Neural cell (in vitro differentiated cells): ENCODE data around the gene NOD2. TPM values are rescaled to one million over a fixed set of nuclear protein-coding genes. Genes with fewer than 3 reads are reported as not detected.

ENCODE experiments used
- H2AFZ ChIP-seq: fragments of 200-600, 300-800 bp; sonication (generic), shearing (Covaris generic); 2 replicates; pipeline ENCODE4 v1.6.0; 2014; ENCODE audit warnings: low read depth, mild to moderate bottlenecking, antibody characterized with exemption, low read length, moderate library complexity
- H3F3A ChIP-seq: fragments of 200-600 bp; shearing (Covaris generic); 2 replicates; pipeline ENCODE4 v1.6.1; 2016; ENCODE audit warnings: mild to moderate bottlenecking, moderate library complexity, mixed read lengths, antibody characterized with exemption, low read length; ENCODE audit not compliant: insufficient read depth, poor library complexity, severe bottlenecking
- H3K27ac ChIP-seq: fragments of 200-600, 300-800 bp; sonication (generic), shearing (Covaris generic); 2 replicates; pipeline ENCODE4 v1.5.1; 2014; ENCODE audit warnings: mild to moderate bottlenecking, low read length, moderate library complexity
- H3K27me3 ChIP-seq: fragments of 300-800, 200-600 bp; sonication (generic), shearing (Covaris generic); 2 replicates; pipeline ENCODE4 v1.6.0; 2014; ENCODE audit warnings: mild to moderate bottlenecking, low read depth, low read length, moderate library complexity; ENCODE audit not compliant: insufficient read depth
- H3K36me3 ChIP-seq: fragments of 300-800, 200-600 bp; sonication (generic), shearing (Covaris generic); 2 replicates; pipeline ENCODE4 v1.5.1; 2014; ENCODE audit warnings: mild to moderate bottlenecking, antibody characterized with exemption, low read length, moderate library complexity; ENCODE audit not compliant: insufficient read depth
- H3K4me2 ChIP-seq: fragments of 300-800, 200-600 bp; sonication (generic), shearing (Covaris generic); 2 replicates; pipeline ENCODE4 v1.6.0; 2014; ENCODE audit warnings: mild to moderate bottlenecking, low read length
- H3K4me3 ChIP-seq: fragments of 300-800, 200-600 bp; sonication (generic), shearing (Covaris generic); 2 replicates; pipeline ENCODE4 v1.5.1; 2014; ENCODE audit warnings: mild to moderate bottlenecking, low read length, moderate library complexity
- H3K79me2 ChIP-seq: fragments of 200-600 bp; shearing (Covaris generic); replicated peaks from 2 replicates; pipeline ENCODE4 v1.6.0; 2014; ENCODE audit warnings: mild to moderate bottlenecking, low read length, moderate library complexity; ENCODE audit not compliant: insufficient read depth
- H3K9ac ChIP-seq: fragments of 300-800, 200-600 bp; sonication (generic), shearing (Covaris generic); 2 replicates; pipeline ENCODE4 v1.6.1; 2016; ENCODE audit warnings: mild to moderate bottlenecking, low read length, mixed read lengths
- H3K9me2 ChIP-seq: fragments of 200-600 bp; shearing (Covaris generic); 2 replicates; pipeline ENCODE4 v1.6.1; 2016; ENCODE audit warnings: mild to moderate bottlenecking, low read length, mixed read lengths; ENCODE audit not compliant: insufficient read depth
- H3K9me3 ChIP-seq: fragments of 200-600, 300-800 bp; sonication (generic), shearing (Covaris generic); 2 replicates; pipeline ENCODE4 v1.6.1; 2016; ENCODE audit warnings: mild to moderate bottlenecking, mixed run types, low read length, moderate library complexity, mixed read lengths
- H4K20me1 ChIP-seq: fragments of 200-600 bp; shearing (Covaris generic); 2 replicates; pipeline ENCODE4 v1.6.1; 2016; ENCODE audit warnings: mild to moderate bottlenecking, mixed run types; ENCODE audit not compliant: insufficient read depth
- CTCF ChIP-seq: fragments of 450-650 bp; IDR thresholded peaks from 2 replicates; pipeline ENCODE4 v1.5.1; 2014; ENCODE audit warnings: antibody characterized with exemption, mild to moderate bottlenecking, moderate library complexity; ENCODE audit not compliant: poor library complexity, severe bottlenecking
- EP300 ChIP-seq: fragments of 450-650 bp; conservative IDR thresholded peaks from 2 replicates; pipeline ENCODE4 v1.6.1; 2014; ENCODE audit warnings: antibody characterized with exemption, mild to moderate bottlenecking, moderate library complexity; ENCODE audit not compliant: poor library complexity, severe bottlenecking
- EZH2 ChIP-seq: fragments of 200-600, 300-800 bp; shearing (Covaris generic), sonication (generic); IDR thresholded peaks from 2 replicates; pipeline ENCODE4 v1.6.1; 2014; ENCODE audit warnings: antibody characterized with exemption, low read length, borderline replicate concordance, mild to moderate bottlenecking; ENCODE audit not compliant: insufficient read depth, poor library complexity, severe bottlenecking
- MXI1 ChIP-seq: fragments of 450-650 bp; conservative IDR thresholded peaks from 2 replicates; pipeline ENCODE4 v1.6.1; 2014; ENCODE audit warnings: antibody characterized with exemption, mild to moderate bottlenecking; ENCODE audit not compliant: poor library complexity, severe bottlenecking
- RAD21 ChIP-seq: fragments of 450-650 bp; conservative IDR thresholded peaks from 2 replicates; pipeline ENCODE4 v1.6.1; 2014; ENCODE audit warnings: antibody characterized with exemption, mild to moderate bottlenecking, moderate library complexity
- REST ChIP-seq: IDR thresholded peaks from 2 replicates; pipeline ENCODE4 v1.6.1; 2012; ENCODE audit warnings: borderline replicate concordance
- SMC3 ChIP-seq: fragments of 450-650 bp; conservative IDR thresholded peaks from 2 replicates; pipeline ENCODE4 v1.6.1; 2014; ENCODE audit warnings: antibody characterized with exemption, mild to moderate bottlenecking, moderate library complexity; ENCODE audit not compliant: poor library complexity
- TAF1 ChIP-seq: IDR thresholded peaks from 2 replicates; pipeline ENCODE4 v1.6.1; 2012; ENCODE audit warnings: low read depth
- polyA plus RNA-seq: library from polyadenylated mRNA; depleted of rRNA; stranded (reverse); fragments of >200 nt; gene quantifications from 2 replicates; pipeline ENCODE4 v1.2.3, GENCODE V29; 2014

Gene NOD2
- polyA plus RNA-seq, 1 donor from 2014 or later: not detected

GRCh38 chr16:50694206-50694605 is 800 bp downstream of the NOD2 start:
- TF ChIP-seq REST (no peak), MXI1 (no peak), SMC3 (no peak)
- Histone ChIP-seq H3K9me2 (no peaks in the 10 kb centered on the region), H3F3A (no peaks in the 10 kb centered on the region), H3K27ac (no peak overlapping the region), H3K79me2 (no peaks in the 10 kb centered on the region), H4K20me1 (no peaks in the 10 kb centered on the region), H3K9ac (no peak overlapping the region), H3K36me3 (no peaks in the 10 kb centered on the region), H3K4me2 (no peak overlapping the region), H3K27me3 (peaks cover 17% of the 10 kb centered on the region), H2AFZ (no peak overlapping the region), H3K4me3 (no peak overlapping the region), H3K9me3 (no peaks in the 10 kb centered on the region)

- H3K27me3 ChIP-seq: peaks cover 17% of the 10 kb centered on the region
- TF ChIP-seq SMC3 (no peak), CTCF (no peak), MXI1 (no peak), EZH2 (no peak)
- H3F3A ChIP-seq: no peaks in the 10 kb centered on the region
- no peak overlapping the region for H3K4me3 ChIP-seq
- no peak overlapping the region for H3K9ac ChIP-seq
- no peaks in the 10 kb centered on the region for H3K36me3 ChIP-seq
- no peak overlapping the region for H3K27ac ChIP-seq
- H2AFZ ChIP-seq: no peak overlapping the region
- H3K9me3 ChIP-seq: no peaks in the 10 kb centered on the region
- no peaks in the 10 kb centered on the region for H3K79me2 ChIP-seq
- no peak overlapping the region for H3K4me2 ChIP-seq
- no peaks in the 10 kb centered on the region for H4K20me1 ChIP-seq
- no peaks in the 10 kb centered on the region for H3K9me2 ChIP-seq
These were observed 1.9 kb downstream of the NOD2 start for GRCh38 chr16:50695017-50696000.

GRCh38 chr16:50696126-50696525 is 2.7 kb downstream of the NOD2 start:
- no peaks in the 10 kb centered on the region for H3K9me2 ChIP-seq
- no peak overlapping the region for H3K4me2 ChIP-seq
- no peak overlapping the region for H3K9ac ChIP-seq
- no peaks in the 10 kb centered on the region for H3K79me2 ChIP-seq
- H2AFZ ChIP-seq: no peak overlapping the region
- no peaks in the 10 kb centered on the region for H3K9me3 ChIP-seq
- H3K36me3 ChIP-seq: no peaks in the 10 kb centered on the region
- no peak overlapping the region for H3K27ac ChIP-seq
- no peaks in the 10 kb centered on the region for H3F3A ChIP-seq
- no peak overlapping the region for H3K4me3 ChIP-seq
- no peaks in the 10 kb centered on the region for H4K20me1 ChIP-seq
- peaks cover 17% of the 10 kb centered on the region for H3K27me3 ChIP-seq
- TF ChIP-seq REST: no peak
- TF ChIP-seq RAD21: no peak
- TF ChIP-seq CTCF: no peak
- TF ChIP-seq TAF1: no peak
- no peak for TF ChIP-seq SMC3
- TF ChIP-seq EZH2: no peak
- TF ChIP-seq MXI1: no peak
- TF ChIP-seq EP300: no peak
